Measurements from ENCODE around the gene SAPCD2.
A peak's percentile ranks its signal among the peaks of the same experiment; 100 is the strongest.

Gene SAPCD2

GRCh38 chr9:137106662-137107250, 36.4 kb upstream of the SAPCD2 start:
- no peak for DNase-seq

DNA sequence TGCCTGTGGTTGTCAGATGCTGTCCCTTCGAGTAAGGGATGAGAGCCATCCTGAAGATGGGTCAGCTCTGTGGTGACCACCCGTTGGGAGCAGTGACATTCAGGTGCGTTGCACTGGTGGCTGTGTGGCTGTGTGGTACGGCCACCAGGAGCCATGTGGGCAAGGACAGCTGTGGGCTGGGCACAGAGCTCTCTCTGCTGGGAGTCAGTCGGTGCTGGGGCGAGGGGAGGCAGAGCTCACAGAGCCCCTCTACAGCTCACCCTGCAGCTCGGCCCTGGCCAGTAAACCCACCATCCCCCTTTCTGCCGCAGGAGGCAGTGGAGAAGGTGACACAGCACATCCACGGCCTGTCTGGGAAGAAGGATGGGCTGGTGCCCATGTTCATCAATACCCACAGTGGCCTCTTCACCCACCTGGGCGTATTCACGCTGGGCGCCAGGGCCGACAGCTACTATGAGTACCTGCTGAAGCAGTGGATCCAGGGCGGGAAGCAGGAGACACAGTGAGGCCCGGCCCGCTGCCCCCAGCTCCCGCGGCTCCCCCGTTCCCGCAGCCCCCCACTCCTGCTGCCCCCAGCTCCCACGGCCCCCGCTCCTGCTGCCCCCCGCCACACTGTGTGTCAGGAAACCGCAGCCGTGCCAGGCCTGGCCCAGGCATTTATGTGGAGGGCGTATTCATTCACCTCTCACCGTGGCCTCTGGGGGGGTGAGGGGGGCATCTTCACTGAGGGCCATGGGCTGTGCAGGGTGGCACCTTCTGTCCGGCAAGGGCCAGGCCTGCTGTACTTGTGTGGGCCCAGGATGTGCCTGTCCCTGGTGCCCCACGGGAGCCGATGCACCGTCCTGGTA, 35.7 kb upstream of the SAPCD2 start:
- no peak for DNase-seq

GRCh38 chr9:137103206-137103999, 33.0 kb upstream of the SAPCD2 start:
- no peak for DNase-seq

- DNase-seq: no peak
Measured at GRCh38 chr9:137099231-137099630, 28.9 kb upstream of the SAPCD2 start.

DNA sequence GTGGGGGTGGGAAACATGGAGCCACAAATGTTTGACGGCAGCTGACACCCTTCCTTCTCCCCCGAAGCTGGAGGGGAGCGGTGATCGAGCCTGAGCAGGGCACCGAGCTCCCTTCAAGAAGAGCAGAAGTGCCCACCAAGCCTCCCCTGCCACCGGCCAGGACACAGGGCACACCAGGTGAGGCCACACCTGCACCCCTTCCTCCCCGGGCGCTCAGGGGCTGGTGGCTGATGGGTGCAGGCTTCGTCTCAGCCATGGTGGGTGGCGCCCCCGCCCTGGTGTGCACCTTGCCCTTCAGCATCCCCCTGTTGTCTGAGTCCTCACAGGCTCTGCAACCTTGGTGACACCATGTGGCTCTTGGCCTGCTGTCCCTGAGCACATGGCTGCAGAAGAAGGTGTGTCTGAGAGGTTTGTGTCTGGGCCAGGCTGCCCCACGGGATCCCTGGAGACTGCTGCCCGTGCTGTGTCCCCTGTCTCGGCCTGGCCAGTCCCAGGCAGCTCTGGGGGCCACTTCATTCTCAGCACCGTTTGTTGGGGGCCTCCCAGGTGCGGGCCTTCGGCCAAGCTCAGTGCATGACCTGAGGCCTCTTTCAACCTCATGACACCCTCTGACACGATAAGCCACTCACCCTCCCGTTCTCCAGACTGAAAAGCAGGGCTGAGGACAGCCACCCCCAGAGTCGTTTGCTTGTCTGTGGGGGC, 27.6 kb upstream of the SAPCD2 start:
- DNase-seq: no peak

GRCh38 chr9:137096785-137097546, 26.6 kb upstream of the SAPCD2 start:
- no peak for DNase-seq

GRCh38 chr9:137095664-137096517, 25.5 kb upstream of the SAPCD2 start:
- peak; percentile 81 for DNase-seq

DNA sequence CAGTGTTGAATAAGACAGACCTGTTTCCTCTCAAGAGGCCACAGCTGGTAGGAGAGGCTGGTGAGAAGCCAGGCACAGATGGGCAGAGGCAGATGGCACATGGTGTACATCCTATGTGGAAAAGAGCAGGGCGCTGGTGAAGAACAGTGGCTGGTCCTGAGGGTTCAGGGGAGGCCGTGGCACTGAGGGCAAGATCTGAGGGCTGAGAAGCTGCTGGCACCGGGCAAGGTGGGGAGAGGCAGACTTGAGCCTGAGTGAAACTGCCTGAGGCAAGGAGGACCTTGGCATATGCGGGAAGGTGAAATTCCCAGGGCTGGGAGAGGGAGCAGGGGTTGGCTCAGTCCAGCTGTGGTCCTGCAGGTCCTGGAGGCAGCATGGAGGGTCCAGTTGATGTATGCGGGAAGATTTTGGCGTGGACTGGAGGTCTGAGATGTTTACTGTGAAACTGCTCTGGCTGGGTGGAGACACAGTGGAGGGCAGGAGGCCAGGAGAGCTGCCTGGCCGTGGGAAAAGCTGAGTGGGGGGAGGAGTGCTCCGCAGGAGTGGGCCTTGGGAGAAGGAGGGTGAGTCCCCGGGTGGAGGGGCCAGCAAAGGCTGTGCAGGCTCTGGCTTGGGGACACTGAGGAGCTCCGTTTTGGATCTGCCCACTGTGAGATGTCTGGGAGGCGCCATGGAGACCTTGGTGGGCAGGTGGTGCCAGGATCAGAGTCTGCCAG, 19.0 kb upstream of the SAPCD2 start:
- no peak for DNase-seq

GRCh38 chr9:137088121-137088520, 17.8 kb upstream of the SAPCD2 start:
- DNase-seq: no peak

- DNase-seq: no peak
Measured at GRCh38 chr9:137087409-137087925, 17.1 kb upstream of the SAPCD2 start.

GRCh38 chr9:137086531-137087408, 16.4 kb upstream of the SAPCD2 start, which contains the start of gene MAN1B1:
MAN1B1 (plus strand) TSS chr9:137086985; CDS start chr9:137087000, 15 bp downstream.
- DNase-seq: peak; percentile 100

- DNase-seq: peak; percentile 34
Measured at GRCh38 chr9:137085920-137086530, 15.7 kb upstream of the SAPCD2 start.

- no peak for DNase-seq
Measured at GRCh38 chr9:137084526-137084925, 14.2 kb upstream of the SAPCD2 start.

GRCh38 chr9:137083394-137084004, 13.1 kb upstream of the SAPCD2 start:
- DNase-seq: no peak

GRCh38 chr9:137082925-137083290, 12.6 kb upstream of the SAPCD2 start:
- DNase-seq: no peak

- DNase-seq: no peak
Measured at GRCh38 chr9:137082222-137082924, 12.0 kb upstream of the SAPCD2 start.

- DNase-seq: no peak
Measured at GRCh38 chr9:137080260-137081122, 10.1 kb upstream of the SAPCD2 start.
